Measurements from ENCODE around the gene CIZ1.
A peak's percentile ranks its signal among the peaks of the same experiment; 100 is the strongest.

The CIZ1 gene

DNA sequence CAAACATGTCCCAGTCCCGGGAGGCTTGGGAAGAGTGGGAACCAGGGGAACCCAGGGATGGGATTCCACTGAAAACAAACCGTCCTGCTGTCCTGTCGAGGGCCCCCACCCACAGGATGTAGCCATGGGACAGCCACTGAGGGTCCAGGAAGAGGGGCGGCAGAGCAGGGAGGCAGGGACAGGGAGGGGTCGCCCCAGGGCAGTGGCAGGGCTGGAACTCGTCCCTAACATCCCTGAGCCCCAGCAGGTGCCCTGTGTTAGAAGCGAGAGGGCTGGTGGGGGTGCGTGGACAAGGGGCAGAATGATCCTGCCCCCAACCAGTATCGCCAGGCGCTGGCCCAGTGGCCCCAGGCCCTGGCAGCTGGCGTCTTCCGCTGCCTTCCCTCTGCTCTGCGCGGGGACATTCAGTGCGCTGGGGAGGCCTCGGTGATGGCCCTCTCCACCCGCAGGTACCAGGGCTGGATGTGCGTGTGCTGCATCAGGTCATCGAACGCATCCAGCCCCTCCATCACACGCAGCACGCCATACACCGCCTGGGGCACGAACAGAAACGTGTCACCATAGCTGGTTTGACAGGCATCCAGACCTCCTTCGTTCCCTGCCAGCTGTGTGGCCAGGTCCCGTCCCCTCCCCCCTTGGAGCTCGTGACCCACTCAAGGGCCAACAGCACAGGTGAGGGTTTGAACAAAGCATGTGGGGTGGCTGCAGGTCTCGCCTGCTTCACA is 70.5 kb downstream of the CIZ1 start:
- TF ChIP-seq, protein P1, sequence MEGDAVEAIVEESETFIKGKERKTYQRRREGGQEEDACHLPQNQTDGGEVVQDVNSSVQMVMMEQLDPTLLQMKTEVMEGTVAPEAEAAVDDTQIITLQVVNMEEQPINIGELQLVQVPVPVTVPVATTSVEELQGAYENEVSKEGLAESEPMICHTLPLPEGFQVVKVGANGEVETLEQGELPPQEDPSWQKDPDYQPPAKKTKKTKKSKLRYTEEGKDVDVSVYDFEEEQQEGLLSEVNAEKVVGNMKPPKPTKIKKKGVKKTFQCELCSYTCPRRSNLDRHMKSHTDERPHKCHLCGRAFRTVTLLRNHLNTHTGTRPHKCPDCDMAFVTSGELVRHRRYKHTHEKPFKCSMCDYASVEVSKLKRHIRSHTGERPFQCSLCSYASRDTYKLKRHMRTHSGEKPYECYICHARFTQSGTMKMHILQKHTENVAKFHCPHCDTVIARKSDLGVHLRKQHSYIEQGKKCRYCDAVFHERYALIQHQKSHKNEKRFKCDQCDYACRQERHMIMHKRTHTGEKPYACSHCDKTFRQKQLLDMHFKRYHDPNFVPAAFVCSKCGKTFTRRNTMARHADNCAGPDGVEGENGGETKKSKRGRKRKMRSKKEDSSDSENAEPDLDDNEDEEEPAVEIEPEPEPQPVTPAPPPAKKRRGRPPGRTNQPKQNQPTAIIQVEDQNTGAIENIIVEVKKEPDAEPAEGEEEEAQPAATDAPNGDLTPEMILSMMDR (IDR thresholded peaks at IDR 0.05; ENCODE audit: control insufficient read depth, extremely low read depth, insufficient read depth): no peak

GRCh38 chr9:128120061-128120740 is 71.2 kb downstream of the CIZ1 start:
- TF ChIP-seq, protein P1 (IDR thresholded peaks at IDR 0.05; ENCODE audit: control insufficient read depth, extremely low read depth, insufficient read depth): no peak
- H3K4me3 ChIP-seq (ENCODE audit: low read depth, low read length): no peak overlapping the region
- no peak for DNase-seq (ENCODE audit: low read depth)

More for the DNA sequence above, 70.5 kb downstream of the CIZ1 start:
- H3K4me3 ChIP-seq (ENCODE audit: low read depth, low read length): no peak overlapping the region
- no peak for DNase-seq (ENCODE audit: low read depth)

GRCh38 chr9:128118971-128119665 is 72.3 kb downstream of the CIZ1 start:
- DNase-seq (ENCODE audit: low read depth): no peak
- H3K4me3 ChIP-seq (ENCODE audit: low read depth, low read length): no peak overlapping the region
- TF ChIP-seq, protein P1 (IDR thresholded peaks at IDR 0.05; ENCODE audit: control insufficient read depth, extremely low read depth, insufficient read depth): no peak

- no peak for DNase-seq (ENCODE audit: low read depth)
- no peak overlapping the region for H3K4me3 ChIP-seq (ENCODE audit: low read depth, low read length)
- TF ChIP-seq, protein P1 (IDR thresholded peaks at IDR 0.05; ENCODE audit: control insufficient read depth, extremely low read depth, insufficient read depth): no peak
Measured at GRCh38 chr9:128118472-128118857, 72.9 kb downstream of the CIZ1 start.

DNA sequence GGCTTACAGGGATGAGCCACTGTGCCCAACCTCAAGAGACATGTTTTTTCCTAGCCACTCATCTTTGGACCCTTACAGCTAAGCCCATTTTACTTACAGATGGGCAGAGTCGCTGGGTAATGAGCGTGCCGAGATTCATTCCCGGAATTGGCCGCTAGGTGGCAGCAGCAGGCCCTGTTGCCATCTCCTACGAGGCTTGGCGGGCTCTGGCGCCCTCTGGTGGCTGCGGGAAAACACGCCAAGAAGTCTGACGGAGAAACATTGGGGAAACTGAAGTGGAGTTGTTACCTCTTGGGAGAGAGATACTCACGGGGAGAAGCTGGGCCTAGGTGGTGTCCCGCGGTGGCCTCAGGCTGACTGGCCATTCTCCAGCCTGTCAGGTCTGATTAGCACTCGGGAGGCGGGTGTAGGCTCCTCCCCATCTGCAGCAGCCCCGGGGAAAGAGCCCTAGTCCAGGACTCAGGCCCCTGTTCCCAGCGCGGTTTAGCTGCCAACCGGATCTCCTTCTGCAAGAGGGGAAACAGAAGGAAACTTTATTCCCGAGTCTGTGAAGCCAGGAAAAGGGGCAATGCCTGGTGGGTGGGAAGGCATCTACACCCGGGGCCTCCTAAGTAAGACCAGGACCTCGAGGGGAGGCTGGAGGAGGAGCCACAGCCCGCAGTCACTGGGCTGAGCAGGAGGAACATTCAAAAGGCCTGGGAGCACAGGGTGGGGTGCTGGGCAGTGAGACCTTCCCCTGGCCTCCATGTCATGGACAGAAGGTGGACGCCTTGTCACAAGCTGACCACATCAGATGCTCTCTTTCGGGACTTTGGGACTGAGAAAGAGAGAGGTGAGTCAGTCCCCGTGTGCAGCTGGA is 73.5 kb downstream of the CIZ1 start:
- no peak overlapping the region for H3K4me3 ChIP-seq (ENCODE audit: low read depth, low read length)
- peak; percentile 49 for DNase-seq (ENCODE audit: low read depth)
- TF ChIP-seq, protein P1 (IDR thresholded peaks at IDR 0.05; ENCODE audit: control insufficient read depth, extremely low read depth, insufficient read depth): peak; percentile 100
